ENCODE measurements around the gene BARX1.

GRCh38 chr9:93969328-93969661, 14.1 kb upstream of the BARX1 start:
- TF ChIP-seq CTCF (IDR thresholded peaks at IDR 0.05; ENCODE audit: low read length) (no peak), EZH2 (optimal IDR thresholded peaks at IDR 0.05; ENCODE audit: low read depth, low read length) (no peak)
